HepG2 (cell line): ENCODE measurements around the gene RPL27A.

Experiments used
- HMG20B ChIP-seq: conservative IDR thresholded peaks from 2 replicates; pipeline ENCODE4 v1.6.1; 2016; ENCODE audit warnings: missing genetic modification reagents, missing compliant biosample characterization
- NFE2L1 ChIP-seq: sonication (generic); formaldehyde crosslinking; IDR thresholded peaks from 2 replicates; pipeline ENCODE4 v1.4.0; 2020; ENCODE audit warnings: missing genetic modification reagents, mild to moderate bottlenecking, borderline replicate concordance
- PAX8 ChIP-seq: sonication (generic); formaldehyde crosslinking; IDR thresholded peaks from 2 replicates; pipeline ENCODE4 v1.8.0; 2022; ENCODE audit warnings: mild to moderate bottlenecking, missing genetic modification reagents, borderline replicate concordance
- POLR2A ChIP-seq, 2 experiments: IDR thresholded peaks; 2 replicates each; pipeline ENCODE4 v1.6.1; 2011; ENCODE audit warnings: low read depth in 2 of 2, low read length in 2 of 2, mild to moderate bottlenecking in 1 of 2, moderate library complexity in 1 of 2; ENCODE audit not compliant: insufficient read depth in 1 of 2
- RFXANK ChIP-seq: IDR thresholded peaks from 2 replicates; pipeline ENCODE4 v1.6.1; 2016
- SAP130 ChIP-seq: IDR thresholded peaks from 2 replicates; pipeline ENCODE4 v1.6.1; 2016; ENCODE audit warnings: low read depth
- TBL1XR1 ChIP-seq: fragments of 150-350 bp; IDR thresholded peaks from 2 replicates; pipeline ENCODE4 v1.6.1; 2014; ENCODE audit warnings: borderline replicate concordance, low read length; ENCODE audit not compliant: partially characterized antibody
- ZBTB7A ChIP-seq: sonication (generic); formaldehyde crosslinking; IDR thresholded peaks from 2 replicates; pipeline ENCODE4 v1.8.0; 2022; ENCODE audit warnings: mild to moderate bottlenecking, missing genetic modification reagents
- ZNF766 ChIP-seq: sonication (generic); formaldehyde crosslinking; IDR thresholded peaks from 2 replicates; pipeline ENCODE4 v1.5.0; 2020; ENCODE audit warnings: missing genetic modification reagents, borderline replicate concordance
- TF ChIP-seq, protein P1 (sequence below): sonication (generic); formaldehyde crosslinking; IDR thresholded peaks from 2 replicates; pipeline ENCODE4 v1.5.0; 2020; ENCODE audit warnings: mild to moderate bottlenecking, missing genetic modification reagents, moderate library complexity
- TF ChIP-seq, protein P2 (sequence below): sonication (generic); formaldehyde crosslinking; IDR thresholded peaks from 2 replicates; pipeline ENCODE4 v1.5.0; 2020; ENCODE audit warnings: missing genetic modification reagents
- TF ChIP-seq, protein P3 (sequence below): sonication (generic); formaldehyde crosslinking; IDR thresholded peaks from 2 replicates; pipeline ENCODE4 v1.4.0; 2020; ENCODE audit warnings: missing genetic modification reagents, borderline replicate concordance
- TF ChIP-seq, protein P4 (sequence below): sonication (generic); formaldehyde crosslinking; IDR thresholded peaks from 2 replicates; pipeline ENCODE4 v1.4.0; 2020; ENCODE audit warnings: mild to moderate bottlenecking, missing genetic modification reagents

DNA sequence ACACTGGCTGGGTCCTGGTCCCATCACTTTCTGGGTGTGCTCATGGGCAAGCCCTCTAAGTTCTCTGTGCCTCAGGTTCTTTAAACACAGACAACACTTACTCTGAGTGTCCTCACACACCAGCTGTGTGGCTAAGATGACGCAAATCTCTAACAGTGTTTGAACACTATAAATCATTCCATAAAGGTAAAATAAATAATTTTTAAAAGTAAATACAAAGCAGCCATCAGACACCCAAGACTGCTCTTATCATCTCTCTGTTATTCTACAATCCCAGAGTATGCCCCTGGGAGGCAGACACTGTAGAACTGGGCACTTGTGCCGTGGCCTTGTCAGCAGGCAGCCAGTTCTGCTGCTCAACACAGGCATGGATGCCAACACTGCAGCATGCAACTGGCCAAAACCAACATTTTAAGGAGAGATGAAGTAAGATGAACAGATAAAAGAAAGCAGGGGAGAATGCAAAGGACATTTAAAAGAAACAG, 56.8 kb downstream of the RPL27A start:
- TF ChIP-seq RFXANK (no peak), NFE2L1 (CRISPR knock-in tag) (no peak), TBL1XR1 (no peak), POLR2A (IDR thresholded peaks at IDR 0.05; ENCODE audit: insufficient read depth in 1 of 2, low read depth in 2 of 2, low read length in 2 of 2) (no peak), HMG20B (no peak), PAX8 (CRISPR knock-in tag) (no peak), ZBTB7A (CRISPR knock-in tag) (no peak), SAP130 (CRISPR knock-in tag) (no peak), ZNF766 (CRISPR knock-in tag) (no peak)
- TF ChIP-seq, protein P1, sequence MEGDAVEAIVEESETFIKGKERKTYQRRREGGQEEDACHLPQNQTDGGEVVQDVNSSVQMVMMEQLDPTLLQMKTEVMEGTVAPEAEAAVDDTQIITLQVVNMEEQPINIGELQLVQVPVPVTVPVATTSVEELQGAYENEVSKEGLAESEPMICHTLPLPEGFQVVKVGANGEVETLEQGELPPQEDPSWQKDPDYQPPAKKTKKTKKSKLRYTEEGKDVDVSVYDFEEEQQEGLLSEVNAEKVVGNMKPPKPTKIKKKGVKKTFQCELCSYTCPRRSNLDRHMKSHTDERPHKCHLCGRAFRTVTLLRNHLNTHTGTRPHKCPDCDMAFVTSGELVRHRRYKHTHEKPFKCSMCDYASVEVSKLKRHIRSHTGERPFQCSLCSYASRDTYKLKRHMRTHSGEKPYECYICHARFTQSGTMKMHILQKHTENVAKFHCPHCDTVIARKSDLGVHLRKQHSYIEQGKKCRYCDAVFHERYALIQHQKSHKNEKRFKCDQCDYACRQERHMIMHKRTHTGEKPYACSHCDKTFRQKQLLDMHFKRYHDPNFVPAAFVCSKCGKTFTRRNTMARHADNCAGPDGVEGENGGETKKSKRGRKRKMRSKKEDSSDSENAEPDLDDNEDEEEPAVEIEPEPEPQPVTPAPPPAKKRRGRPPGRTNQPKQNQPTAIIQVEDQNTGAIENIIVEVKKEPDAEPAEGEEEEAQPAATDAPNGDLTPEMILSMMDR (CRISPR knock-in tag), result no peak
- TF ChIP-seq, protein P2, sequence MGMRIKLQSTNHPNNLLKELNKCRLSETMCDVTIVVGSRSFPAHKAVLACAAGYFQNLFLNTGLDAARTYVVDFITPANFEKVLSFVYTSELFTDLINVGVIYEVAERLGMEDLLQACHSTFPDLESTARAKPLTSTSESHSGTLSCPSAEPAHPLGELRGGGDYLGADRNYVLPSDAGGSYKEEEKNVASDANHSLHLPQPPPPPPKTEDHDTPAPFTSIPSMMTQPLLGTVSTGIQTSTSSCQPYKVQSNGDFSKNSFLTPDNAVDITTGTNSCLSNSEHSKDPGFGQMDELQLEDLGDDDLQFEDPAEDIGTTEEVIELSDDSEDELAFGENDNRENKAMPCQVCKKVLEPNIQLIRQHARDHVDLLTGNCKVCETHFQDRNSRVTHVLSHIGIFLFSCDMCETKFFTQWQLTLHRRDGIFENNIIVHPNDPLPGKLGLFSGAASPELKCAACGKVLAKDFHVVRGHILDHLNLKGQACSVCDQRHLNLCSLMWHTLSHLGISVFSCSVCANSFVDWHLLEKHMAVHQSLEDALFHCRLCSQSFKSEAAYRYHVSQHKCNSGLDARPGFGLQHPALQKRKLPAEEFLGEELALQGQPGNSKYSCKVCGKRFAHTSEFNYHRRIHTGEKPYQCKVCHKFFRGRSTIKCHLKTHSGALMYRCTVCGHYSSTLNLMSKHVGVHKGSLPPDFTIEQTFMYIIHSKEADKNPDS (CRISPR knock-in tag), result no peak
- TF ChIP-seq, protein P3, sequence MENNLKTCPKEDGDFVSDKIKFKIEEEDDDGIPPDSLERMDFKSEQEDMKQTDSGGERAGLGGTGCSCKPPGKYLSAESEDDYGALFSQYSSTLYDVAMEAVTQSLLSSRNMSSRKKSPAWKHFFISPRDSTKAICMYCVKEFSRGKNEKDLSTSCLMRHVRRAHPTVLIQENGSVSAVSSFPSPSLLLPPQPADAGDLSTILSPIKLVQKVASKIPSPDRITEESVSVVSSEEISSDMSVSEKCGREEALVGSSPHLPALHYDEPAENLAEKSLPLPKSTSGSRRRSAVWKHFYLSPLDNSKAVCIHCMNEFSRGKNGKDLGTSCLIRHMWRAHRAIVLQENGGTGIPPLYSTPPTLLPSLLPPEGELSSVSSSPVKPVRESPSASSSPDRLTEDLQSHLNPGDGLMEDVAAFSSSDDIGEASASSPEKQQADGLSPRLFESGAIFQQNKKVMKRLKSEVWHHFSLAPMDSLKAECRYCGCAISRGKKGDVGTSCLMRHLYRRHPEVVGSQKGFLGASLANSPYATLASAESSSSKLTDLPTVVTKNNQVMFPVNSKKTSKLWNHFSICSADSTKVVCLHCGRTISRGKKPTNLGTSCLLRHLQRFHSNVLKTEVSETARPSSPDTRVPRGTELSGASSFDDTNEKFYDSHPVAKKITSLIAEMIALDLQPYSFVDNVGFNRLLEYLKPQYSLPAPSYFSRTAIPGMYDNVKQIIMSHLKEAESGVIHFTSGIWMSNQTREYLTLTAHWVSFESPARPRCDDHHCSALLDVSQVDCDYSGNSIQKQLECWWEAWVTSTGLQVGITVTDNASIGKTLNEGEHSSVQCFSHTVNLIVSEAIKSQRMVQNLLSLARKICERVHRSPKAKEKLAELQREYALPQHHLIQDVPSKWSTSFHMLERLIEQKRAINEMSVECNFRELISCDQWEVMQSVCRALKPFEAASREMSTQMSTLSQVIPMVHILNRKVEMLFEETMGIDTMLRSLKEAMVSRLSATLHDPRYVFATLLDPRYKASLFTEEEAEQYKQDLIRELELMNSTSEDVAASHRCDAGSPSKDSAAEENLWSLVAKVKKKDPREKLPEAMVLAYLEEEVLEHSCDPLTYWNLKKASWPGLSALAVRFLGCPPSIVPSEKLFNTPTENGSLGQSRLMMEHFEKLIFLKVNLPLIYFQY (CRISPR knock-in tag), result no peak
- TF ChIP-seq, protein P4, sequence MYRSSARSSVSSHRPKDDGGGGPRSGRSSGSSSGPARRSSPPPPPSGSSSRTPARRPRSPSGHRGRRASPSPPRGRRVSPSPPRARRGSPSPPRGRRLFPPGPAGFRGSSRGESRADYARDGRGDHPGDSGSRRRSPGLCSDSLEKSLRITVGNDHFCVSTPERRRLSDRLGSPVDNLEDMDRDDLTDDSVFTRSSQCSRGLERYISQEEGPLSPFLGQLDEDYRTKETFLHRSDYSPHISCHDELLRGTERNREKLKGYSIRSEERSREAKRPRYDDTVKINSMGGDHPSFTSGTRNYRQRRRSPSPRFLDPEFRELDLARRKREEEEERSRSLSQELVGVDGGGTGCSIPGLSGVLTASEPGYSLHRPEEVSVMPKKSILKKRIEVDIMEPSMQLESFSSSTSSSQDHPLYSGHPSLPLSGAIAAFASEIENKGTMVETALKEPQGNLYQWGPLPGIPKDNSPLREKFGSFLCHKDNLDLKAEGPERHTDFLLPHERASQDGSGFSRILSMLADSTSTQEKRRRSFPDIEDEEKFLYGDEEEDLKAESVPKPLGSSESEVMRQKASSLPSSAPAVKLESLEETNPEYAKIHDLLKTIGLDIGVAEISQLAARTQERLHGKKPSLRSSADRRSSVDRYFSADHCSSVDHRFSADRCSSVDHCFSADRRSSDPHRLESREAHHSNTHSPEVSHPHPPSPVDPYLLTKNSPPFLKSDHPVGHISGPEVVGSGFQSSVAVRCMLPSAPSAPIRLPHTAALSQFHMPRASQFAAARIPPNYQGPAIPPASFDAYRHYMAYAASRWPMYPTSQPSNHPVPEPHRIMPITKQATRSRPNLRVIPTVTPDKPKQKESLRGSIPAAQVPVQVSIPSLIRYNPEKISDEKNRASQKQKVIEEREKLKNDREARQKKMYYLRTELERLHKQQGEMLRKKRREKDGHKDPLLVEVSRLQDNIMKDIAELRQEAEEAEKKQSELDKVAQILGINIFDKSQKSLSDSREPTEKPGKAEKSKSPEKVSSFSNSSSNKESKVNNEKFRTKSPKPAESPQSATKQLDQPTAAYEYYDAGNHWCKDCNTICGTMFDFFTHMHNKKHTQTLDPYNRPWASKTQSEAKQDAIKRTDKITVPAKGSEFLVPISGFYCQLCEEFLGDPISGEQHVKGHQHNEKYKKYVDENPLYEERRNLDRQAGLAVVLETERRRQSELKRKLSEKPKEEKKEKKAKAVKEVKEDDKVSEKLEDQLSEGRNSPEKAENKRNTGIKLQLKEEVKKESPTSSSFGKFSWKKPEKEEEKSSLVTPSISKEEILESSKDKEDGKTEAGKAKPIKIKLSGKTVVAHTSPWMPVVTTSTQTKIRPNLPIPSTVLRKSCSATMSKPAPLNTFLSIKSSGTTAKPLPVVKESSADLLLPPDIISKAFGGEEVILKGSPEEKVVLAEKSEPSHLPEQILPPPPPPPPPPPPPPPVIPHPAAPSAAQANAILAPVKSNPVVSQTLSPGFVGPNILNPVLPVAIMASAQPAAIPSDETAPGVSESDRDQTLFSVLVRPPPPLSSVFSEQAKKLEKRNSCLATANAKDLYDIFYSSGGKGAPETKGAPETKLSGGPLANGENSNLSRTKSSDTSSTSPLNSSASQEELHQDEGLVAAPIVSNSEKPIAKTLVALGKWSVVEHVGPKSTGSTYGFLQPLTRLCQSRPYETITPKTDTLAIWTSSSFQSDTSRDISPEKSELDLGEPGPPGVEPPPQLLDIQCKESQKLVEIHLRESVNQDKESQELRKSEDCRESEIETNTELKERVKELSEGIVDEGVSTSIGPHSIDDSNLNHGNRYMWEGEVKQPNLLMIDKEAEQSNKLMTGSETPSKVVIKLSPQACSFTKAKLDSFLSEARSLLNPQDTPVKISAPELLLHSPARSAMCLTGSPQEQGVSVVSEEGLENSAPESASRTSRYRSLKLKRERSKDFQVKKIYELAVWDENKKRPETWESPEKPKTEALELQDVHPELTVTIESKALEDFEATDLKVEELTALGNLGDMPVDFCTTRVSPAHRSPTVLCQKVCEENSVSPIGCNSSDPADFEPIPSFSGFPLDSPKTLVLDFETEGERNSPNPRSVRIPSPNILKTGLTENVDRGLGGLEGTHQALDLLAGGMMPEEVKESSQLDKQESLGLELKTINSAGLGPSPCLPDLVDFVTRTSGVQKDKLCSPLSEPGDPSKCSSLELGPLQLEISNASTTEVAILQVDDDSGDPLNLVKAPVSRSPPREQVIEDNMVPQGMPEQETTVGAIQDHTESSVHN (CRISPR knock-in tag), result no peak
